Bronchial epithelial cell (primary cell): Measurements from ENCODE around the gene RBM4. TPM values are rescaled to one million over a fixed set of nuclear protein-coding genes. Genes with fewer than 3 reads are reported as not detected.

Experiments used
- DNase-seq: peaks from one replicate; pipeline ENCODE4 v3.0.0-alpha.2; 2010; ENCODE audit warnings: low read depth
- FAIRE-seq: peaks from 2 replicates; lab custom pipeline; 2011; peaks lifted over from hg19 to GRCh38; lab: Jason Lieb, UNC
- H3K27me3 ChIP-seq: 2 replicates; pipeline ENCODE4 v1.5.1; 2011; ENCODE audit warnings: low read length; ENCODE audit not compliant: control insufficient read depth, insufficient read depth
- H3K36me3 ChIP-seq: 2 replicates; pipeline ENCODE4 v1.5.1; 2011; ENCODE audit warnings: low read length; ENCODE audit not compliant: control insufficient read depth, insufficient read depth
- H3K4me3 ChIP-seq: 2 replicates; pipeline ENCODE4 v1.5.1; 2011; ENCODE audit warnings: mild to moderate bottlenecking, low read depth, low read length, control low read depth
- CTCF ChIP-seq: IDR thresholded peaks from 2 replicates; pipeline ENCODE4 v1.5.1; 2011; ENCODE audit warnings: mild to moderate bottlenecking, moderate library complexity, low read length, control low read depth, inconsistent platforms; ENCODE audit not compliant: insufficient read depth, severe bottlenecking
- total RNA-seq: library from RNA; depleted of rRNA; stranded (reverse); fragments of >200 nt; gene quantifications from 2 replicates; pipeline ENCODE4 v1.2.1, GENCODE V29; 2014

RBM4 gene
- total RNA-seq, 1 donor from 2014 or later, result 173 TPM

- FAIRE-seq, result no peak
- Histone ChIP-seq H3K36me3 (peaks cover 5% of the 10 kb centered on the region), H3K4me3 (no peak overlapping the region), H3K27me3 (no peaks in the 10 kb centered on the region)
- no peak for DNase-seq
- TF ChIP-seq CTCF, result no peak
These were observed 24.4 kb upstream of the RBM4 start for GRCh38 chr11:66614073-66614472.

- no peak for TF ChIP-seq CTCF
- Histone ChIP-seq H3K4me3 (peak within 1 kb of the TSS; percentile 78), H3K36me3 (peaks cover 5% of the 10 kb centered on the region), H3K27me3 (no peaks in the 10 kb centered on the region)
- no peak for FAIRE-seq
- peak; percentile 97 for DNase-seq
These were observed 21.9 kb upstream of the RBM4 start, which contains the start of gene RBM14 for GRCh38 chr11:66616379-66617154. RBM14 (plus strand) TSS chr11:66616630; CDS start chr11:66616721, 91 bp downstream.

- DNase-seq (peak; percentile 54), FAIRE-seq (no peak)
- H3K4me3 ChIP-seq, result peak overlapping the region; percentile 78
- peaks cover 6% of the 10 kb centered on the region for H3K36me3 ChIP-seq
- H3K27me3 ChIP-seq, result no peaks in the 10 kb centered on the region
- TF ChIP-seq CTCF, result no peak
These were observed 21.2 kb upstream of the RBM4 start for GRCh38 chr11:66617155-66617834.

- peaks cover 10% of the 10 kb centered on the region for H3K36me3 ChIP-seq
- H3K4me3 ChIP-seq, result peak overlapping the region; percentile 78
- no peak for TF ChIP-seq CTCF
- FAIRE-seq (no peak), DNase-seq (peak; percentile 93)
- no peaks in the 10 kb centered on the region for H3K27me3 ChIP-seq
These were observed 19.4 kb upstream of the RBM4 start for GRCh38 chr11:66619080-66619554.

- DNase-seq (no peak), FAIRE-seq (no peak)
- TF ChIP-seq CTCF, result no peak
- Histone ChIP-seq H3K36me3 (peaks cover 38% of the 10 kb centered on the region), H3K4me3 (no peak overlapping the region), H3K27me3 (no peaks in the 10 kb centered on the region)
These were observed 14.1 kb upstream of the RBM4 start for GRCh38 chr11:66624450-66624849.
